Stimulated activated CD4-positive, alpha-beta T cell treated with anti-CD3 and anti-CD28 coated beads, TNF-alpha, amount 100 ng/mL, for 48 hours (primary cell): ENCODE data around the gene OR52A5.
"Not testable (repeated sequence)": the region's sequence is repeated elsewhere in the genome, so short reads cannot be mapped to it uniquely, and the experiment has no call there.

Experiments
- DNase-seq, 3 donors: peaks; one replicate each; pipeline ENCODE4 v3.0.0-alpha.2; 2020; ENCODE audit warnings: low read depth in 3 of 3

Gene OR52A5

GRCh38 chr11:5137996-5138395 is at the start of gene OR52A5:
Gene OR52A5, minus strand, starts transcription at chr11:5138356. Its CDS starts 5,714 bp downstream, at chr11:5132642.
- DNase-seq = no peak

DNA sequence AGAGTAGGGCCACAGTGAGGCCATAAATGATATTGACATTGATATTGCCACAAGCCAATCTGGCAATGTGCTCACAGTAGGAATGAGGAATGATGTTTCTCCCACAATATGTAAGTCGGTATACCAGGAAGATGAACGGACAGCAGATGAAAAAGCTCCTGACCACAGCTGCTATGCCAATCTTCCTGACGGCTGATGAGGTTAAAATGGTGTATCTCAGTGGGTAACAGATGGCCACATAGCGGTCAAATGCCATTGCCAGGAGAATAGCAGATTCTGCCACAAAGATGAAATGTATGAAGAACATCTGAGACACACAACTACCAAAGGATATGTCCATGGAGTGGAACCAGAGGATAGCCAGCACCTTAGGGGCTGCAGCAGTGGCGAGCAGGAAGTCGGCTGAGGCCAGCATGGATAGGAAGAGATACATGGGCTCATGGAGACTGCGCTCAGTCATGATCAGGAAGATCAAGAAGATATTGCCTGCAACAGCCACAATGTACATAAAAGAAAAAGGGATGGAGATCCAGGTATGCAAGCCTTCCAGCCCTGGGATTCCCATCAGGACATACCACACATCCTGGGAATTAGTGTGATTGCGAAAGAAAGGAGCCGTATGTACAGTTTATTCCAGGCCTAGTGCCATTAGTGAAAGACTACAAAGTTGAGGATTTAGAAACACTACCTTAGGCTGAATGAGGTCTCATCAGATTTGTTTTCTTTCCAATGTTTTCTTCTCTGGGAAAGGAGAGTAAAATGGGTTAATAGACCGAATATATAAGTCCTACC is 40.1 kb upstream of the OR52A5 start:
- no peak for DNase-seq

- no peak for DNase-seq
These were observed 36.8 kb upstream of the OR52A5 start for GRCh38 chr11:5174934-5175333.

DNA sequence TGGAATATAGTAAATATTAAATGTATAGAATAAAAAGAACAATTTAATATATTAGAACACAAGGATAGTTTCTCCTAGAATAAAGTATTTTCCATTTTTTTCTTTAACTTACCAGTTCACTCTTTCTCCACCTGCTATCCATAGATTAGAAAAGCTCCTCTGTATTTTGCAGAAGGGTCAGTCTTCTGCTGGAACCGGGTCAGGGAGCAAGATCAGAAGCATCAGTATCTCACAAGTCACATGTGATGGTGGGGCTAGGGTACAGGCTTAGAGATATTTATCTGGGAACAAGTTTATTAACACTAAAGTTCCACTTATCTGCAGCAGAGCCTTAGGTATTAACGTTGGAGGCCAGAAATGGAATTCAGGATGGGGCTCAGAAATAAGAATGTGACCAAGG is 33.7 kb upstream of the OR52A5 start:
- DNase-seq = no peak

DNA sequence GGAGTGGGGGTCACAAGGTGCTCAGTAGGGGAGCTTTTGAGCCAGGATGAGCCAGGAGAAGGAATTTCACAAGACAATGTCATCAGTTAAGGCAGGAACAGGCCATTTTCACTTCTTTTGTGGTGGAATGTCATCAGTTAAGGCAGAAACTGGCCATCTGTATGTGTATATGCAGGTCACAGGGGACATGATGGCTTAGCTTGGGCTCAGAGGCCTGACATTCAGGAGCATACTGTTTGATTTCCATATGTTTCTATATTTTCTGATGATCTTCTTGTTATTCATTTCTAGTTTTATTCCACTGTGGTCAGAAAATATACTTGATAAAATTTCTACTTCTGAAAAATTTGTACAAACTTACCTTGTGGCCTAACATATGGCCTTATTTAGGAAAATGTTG is 27.7 kb upstream of the OR52A5 start:
- DNase-seq = not testable (repeated sequence)

GRCh38 chr11:5164807-5165206 is 26.7 kb upstream of the OR52A5 start:
- not testable (repeated sequence) for DNase-seq

- DNase-seq = not testable (repeated sequence)
These were observed 22.9 kb upstream of the OR52A5 start for GRCh38 chr11:5161045-5161444.

DNA sequence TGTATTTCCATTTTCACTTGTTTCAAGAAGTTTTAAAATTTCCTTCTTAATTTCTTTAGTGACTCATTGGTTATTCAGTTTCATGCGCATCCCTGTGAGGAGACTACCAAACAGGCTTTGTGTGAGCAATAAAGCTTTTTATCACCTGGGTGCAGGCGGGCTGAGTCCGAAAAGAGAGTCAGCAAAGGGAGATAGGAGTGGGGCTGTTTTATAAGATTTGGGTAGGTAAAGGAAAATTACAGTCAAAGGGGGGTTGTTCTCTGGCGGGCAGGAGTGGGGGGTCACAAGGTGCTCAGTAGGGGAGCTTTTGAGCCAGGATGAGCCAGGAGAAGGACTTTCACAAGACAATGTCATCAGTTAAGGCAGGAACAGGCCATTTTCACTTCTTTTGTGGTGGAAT is 22.1 kb upstream of the OR52A5 start:
- DNase-seq = not testable (repeated sequence)

DNA sequence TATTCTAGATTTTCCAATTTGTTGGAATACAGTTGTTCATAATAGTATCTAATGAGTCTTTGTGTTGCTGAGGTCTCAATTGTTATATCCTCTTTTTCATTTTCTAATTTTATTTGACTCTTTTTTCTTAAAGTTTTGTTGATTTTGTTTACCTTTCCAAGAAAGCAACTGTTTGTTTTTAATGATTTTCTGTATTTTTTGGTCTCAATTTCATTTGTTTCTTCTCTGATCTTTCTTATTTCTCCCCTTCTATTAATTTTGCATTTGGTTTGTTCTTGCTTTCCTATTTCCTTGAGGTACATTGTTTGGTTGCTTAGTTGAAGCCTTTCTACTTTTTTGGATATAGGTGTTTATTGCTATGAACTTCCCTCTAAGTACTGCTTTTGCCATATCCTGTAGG is 21.6 kb upstream of the OR52A5 start:
- DNase-seq = no peak

GRCh38 chr11:5154657-5155056 is 16.5 kb upstream of the OR52A5 start, which contains the start of gene OR52A1:
Gene OR52A1, minus strand, starts transcription at chr11:5154757. Its CDS starts 2,388 bp downstream, at chr11:5152369.
- no peak for DNase-seq

DNA sequence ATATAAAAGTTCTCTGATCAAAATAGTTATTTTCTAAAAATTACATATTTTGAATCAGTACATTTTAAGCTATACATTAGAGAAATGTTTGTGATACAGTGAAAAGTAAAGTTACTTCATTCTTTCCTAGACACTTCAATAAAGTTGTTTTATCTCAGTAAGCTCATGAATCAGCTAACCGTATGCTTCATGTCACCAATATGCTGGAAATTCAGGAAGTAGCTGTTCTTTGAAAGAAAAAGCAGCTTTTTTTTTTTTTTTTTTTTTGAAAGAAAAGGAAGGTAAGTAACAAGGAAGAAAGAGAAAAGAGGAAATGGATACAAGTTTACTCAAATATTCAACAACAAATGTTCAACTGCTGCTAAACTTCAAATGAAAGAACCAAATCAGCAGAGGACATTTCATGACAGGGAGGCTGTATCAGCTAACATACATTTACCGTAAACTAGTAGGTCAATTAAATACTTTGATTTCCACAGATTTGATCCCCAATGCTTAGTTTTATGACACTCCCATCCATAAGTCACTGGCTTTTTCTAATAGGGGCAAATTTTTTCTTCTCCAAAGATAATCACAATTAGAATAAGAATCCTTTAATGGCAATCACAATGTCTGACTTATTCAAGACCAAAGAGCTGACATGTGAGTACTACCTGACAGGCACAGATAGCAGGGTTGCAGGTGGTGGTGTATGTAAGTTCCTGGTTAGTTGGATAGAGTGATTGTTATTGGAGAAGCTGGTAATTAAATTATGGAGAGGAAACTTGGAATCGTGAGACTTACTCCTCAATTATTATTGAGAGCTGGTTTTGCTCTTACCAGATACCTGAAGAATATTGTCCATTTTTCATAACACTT is 15.6 kb upstream of the OR52A5 start:
- no peak for DNase-seq

DNA sequence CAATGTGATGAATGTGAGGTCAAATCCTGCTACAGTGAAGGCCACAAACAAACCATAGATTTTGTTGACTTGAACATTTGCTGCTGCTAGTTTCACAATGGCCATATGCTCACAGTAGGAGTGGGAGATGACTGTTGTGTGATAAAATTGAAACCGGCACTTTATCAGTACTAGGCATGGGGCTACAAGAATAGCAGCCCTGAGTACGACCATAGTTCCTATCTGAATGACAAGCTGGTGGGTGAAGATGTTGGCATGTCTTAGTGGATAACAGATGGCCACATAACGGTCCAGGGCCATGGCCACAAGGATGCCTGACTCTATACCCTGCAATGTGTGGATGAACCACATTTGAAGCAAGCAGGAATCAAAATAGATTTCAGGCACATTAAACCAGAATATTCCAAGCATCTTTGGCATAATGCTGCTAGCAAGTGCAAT is 13.6 kb upstream of the OR52A5 start:
- no peak for DNase-seq

DNA sequence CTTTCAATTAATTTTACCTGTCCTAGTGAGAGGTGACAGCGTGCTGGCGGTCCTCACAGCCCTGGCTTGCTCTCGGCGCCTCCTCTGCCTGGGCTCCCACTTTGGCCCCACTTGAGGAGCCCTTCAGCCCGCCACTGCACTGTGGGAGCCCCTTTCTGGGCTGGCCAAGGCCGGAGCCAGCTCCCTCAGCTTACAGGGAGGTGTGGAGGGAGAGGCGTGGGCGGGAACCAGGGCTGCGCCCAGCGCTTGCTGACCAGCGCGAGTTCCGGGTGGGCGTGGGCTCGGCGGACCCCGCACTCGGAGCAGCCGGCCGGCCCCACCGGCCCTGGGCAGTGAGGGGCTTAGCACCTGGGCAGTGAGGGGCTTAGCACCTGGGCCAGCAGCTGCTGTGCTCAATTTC is 6.0 kb upstream of the OR52A5 start:
- DNase-seq = not testable (repeated sequence)

DNA sequence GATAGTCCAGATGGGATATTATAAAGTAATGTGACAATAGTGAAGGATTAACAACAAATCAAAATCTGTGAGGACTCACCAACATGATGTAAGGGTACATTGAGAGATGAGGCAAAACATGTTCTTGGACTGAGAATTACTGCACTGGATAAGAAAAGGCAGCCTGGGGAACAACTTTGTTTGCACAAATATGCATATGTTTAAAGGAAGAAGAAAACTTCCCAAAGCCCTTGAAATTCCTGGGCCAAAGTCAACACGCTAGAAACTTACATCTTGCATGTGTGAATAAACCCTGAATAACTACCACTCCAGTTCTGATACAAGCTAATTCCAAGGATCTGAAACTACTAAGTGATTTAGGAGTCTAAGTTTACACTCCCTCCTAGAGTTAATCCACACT is 1.1 kb downstream of the OR52A5 start:
- DNase-seq = no peak

DNA sequence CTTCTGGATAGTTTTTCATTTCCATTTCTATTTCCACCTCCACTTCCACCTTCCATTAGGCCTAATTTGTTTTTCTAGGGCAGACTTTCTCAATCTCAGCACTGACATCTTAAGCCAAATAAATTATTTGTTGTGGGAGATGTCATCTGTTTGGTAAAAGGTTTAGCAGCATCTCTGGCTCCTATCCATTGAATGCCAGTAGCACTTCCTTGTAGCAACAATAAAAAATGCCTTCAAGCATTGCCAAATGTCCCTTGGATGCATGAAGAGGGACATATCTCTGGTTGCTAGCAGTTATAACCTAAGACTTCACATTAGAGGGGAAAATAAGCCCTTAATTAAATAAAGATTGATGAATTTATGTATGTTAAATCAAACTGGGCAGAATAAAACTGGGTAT is 1.9 kb downstream of the OR52A5 start:
- DNase-seq = no peak

DNA sequence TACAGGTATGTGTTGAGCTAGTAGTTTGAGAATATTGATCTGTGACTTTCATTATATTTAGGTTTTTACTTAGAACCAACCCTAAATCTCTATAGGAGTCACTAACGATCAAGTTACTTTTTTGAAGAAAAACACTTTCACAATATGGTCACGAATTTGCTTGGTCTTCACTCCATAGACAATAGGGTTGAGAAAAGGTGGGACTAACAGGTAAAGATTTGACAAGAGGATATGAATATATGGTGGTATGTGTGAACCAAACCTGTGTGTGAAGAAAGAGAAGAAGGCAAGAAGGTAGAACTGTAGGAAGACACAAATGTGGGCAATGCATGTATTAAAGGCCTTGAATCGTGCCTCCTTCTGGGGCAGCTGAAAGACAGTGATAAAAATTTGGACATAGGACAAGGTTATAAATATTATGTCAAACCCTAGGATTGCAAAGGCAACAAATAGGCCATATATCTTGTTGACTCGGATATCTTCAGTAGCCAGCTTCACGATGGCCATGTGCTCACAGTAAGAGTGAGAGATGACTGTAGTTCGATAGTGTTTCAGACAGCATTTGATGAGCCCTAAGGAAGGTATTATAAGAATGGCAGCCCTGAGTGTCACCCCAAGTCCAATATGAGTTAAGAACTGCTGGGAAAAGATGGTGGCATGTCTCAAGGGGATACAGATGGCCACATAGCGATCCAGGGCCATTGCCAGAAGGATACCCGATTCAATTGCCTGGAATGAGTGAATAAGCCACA is 6.4 kb downstream of the OR52A5 start:
- no peak for DNase-seq

GRCh38 chr11:5129457-5129877 is 8.7 kb downstream of the OR52A5 start:
- no peak for DNase-seq

- DNase-seq = no peak
These were observed 13.1 kb downstream of the OR52A5 start for GRCh38 chr11:5124891-5125620.

DNA sequence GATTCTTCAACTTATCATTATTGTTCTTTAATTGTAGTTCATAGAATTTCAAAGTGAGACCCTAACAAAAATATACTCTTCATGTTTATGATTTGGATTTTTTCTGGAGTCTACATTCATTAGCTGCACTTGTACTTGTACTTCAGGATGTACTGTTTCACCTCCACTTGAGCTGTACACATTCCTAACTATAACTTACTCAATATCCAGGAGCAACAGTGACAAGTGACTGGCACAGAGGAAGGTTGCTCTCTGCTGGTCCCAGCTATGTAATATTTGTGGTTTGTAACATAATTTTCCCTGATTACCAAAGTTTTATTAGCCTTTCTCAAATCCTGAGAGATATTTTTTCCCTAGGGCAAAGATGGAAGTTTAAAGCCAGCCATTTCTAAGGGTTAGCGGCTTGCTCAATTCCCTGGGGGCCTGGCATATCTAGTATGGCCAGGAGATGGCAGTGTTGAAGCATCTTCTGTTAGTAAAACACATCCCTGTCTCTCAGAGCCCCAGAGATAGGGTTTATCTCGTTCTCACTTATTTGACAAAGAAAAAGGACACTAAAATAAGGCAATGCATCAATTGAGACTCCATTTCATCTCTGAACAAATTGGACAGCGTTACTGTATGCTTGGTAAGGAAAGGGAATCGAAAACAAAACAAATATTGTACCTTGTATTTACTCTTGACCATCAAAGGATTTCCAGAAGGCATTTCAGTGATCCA is 14.2 kb downstream of the OR52A5 start:
- DNase-seq = peak; percentile 9 to 26 (median 19)

- no peak for DNase-seq
These were observed 19.3 kb downstream of the OR52A5 start for GRCh38 chr11:5118893-5119292.

DNA sequence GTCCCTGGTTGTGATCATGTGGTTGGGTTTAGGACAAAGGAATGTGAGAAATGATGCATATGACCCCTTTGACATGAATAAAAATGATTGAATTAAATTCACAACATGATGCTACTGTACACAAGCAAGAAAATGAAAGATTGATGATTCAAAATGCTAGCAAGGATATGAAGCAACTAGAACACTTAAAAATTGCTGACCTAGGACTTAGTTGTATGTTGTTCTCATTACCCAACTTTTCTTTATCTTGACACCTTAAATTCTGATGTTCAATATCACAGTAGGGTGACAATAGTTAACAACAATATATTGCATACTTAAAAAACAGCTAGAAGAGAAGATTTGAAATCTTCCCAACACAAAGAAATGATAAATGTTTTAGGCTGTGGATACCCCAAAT is 20.6 kb downstream of the OR52A5 start:
- no peak for DNase-seq
